ENCODE data around the gene DRAXIN. TPM values are rescaled to one million over a fixed set of nuclear protein-coding genes. Genes with fewer than 3 reads are reported as not detected.

The DRAXIN gene
- total RNA-seq, 1 donor from 2014 or later = 0.24 TPM

- no peak overlapping the region for H3K27ac ChIP-seq
- H3K4me1 ChIP-seq = peaks cover 5% of the 10 kb centered on the region
- H3K4me3 ChIP-seq = no peak overlapping the region
- intact Hi-C loops (cut with DNase I) = no loop called here
- DNase-seq (no peak), ATAC-seq (no peak)
- H3K27me3 ChIP-seq (ENCODE audit: low read depth) = no peaks in the 10 kb centered on the region
- H3K36me3 ChIP-seq = peaks cover 36% of the 10 kb centered on the region
- no peak for TF ChIP-seq CTCF (IDR thresholded peaks at IDR 0.05)
- H3K9me3 ChIP-seq = no peaks in the 10 kb centered on the region
Measured at GRCh38 chr1:11752359-11753088, 61.0 kb downstream of the DRAXIN start.

- no peak for DNase-seq
- H3K27ac ChIP-seq = no peak overlapping the region
- peaks cover 25% of the 10 kb centered on the region for H3K36me3 ChIP-seq
- ATAC-seq = peak in 1 of 2 donors; percentile 17
- intact Hi-C loops (cut with DNase I) = no loop called here
- no peaks in the 10 kb centered on the region for H3K27me3 ChIP-seq (ENCODE audit: low read depth)
- H3K4me1 ChIP-seq = peaks cover 5% of the 10 kb centered on the region
- no peak overlapping the region for H3K4me3 ChIP-seq
- TF ChIP-seq CTCF (IDR thresholded peaks at IDR 0.05) = no peak
- no peaks in the 10 kb centered on the region for H3K9me3 ChIP-seq
Measured at GRCh38 chr1:11753555-11754208, 62.2 kb downstream of the DRAXIN start.

GRCh38 chr1:11757047-11757446 lies 65.5 kb downstream of the DRAXIN start:
- Histone ChIP-seq H3K4me3 (no peak overlapping the region), H3K27me3 (ENCODE audit: low read depth) (peaks cover 10% of the 10 kb centered on the region), H3K36me3 (no peaks in the 10 kb centered on the region), H3K27ac (no peak overlapping the region), H3K9me3 (no peaks in the 10 kb centered on the region), H3K4me1 (peaks cover 5% of the 10 kb centered on the region)
- no peak for DNase-seq
- no peak for ATAC-seq
- intact Hi-C loops (cut with DNase I) = no loop called here
- TF ChIP-seq CTCF (IDR thresholded peaks at IDR 0.05) = no peak

DNA sequence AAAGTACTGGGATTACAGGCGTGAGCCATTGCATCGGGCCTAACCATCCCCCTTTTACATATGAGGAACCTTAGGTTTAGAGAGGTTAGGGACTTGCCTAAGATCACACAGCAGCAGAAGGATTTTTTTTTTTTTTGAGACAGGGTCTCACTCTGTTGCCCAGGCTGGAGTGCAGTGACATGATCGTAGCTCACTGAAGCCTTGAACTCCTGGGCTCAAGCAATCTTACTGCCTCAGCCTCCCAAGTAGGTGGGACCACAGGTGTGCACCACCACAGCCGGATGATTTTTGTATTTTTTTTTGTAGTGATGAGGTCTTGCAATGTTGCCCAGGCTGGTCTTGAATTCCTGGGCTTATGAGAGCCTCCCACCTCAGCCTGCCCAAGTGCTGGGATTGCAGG lies 68.3 kb downstream of the DRAXIN start:
- Histone ChIP-seq H3K27ac (no peak overlapping the region), H3K9me3 (no peaks in the 10 kb centered on the region), H3K36me3 (no peaks in the 10 kb centered on the region), H3K27me3 (ENCODE audit: low read depth) (peaks cover 18% of the 10 kb centered on the region), H3K4me1 (no peaks in the 10 kb centered on the region), H3K4me3 (no peak overlapping the region)
- no peak for ATAC-seq
- intact Hi-C loops (cut with DNase I) = no loop called here
- TF ChIP-seq CTCF (IDR thresholded peaks at IDR 0.05) = no peak
- no peak for DNase-seq

GRCh38 chr1:11761285-11761684 lies 69.8 kb downstream of the DRAXIN start:
- Histone ChIP-seq H3K4me3 (no peak overlapping the region), H3K27ac (no peak overlapping the region), H3K36me3 (no peaks in the 10 kb centered on the region), H3K9me3 (no peaks in the 10 kb centered on the region), H3K4me1 (no peaks in the 10 kb centered on the region), H3K27me3 (ENCODE audit: low read depth) (peaks cover 18% of the 10 kb centered on the region)
- DNase-seq (no peak), ATAC-seq (peak in 1 of 2 donors; percentile 20)
- no peak for TF ChIP-seq CTCF (IDR thresholded peaks at IDR 0.05)
- intact Hi-C loops (cut with DNase I) = no loop called here
